ENCODE data around the gene CARMIL1.

CARMIL1 gene

GRCh38 chr6:25641940-25642666 lies 362.9 kb downstream of the CARMIL1 start:
- no peak for DNase-seq (ENCODE audit: low read depth)
- TF ChIP-seq CTCF (conservative IDR thresholded peaks at IDR 0.05; ENCODE audit: low read depth, low read length), result no peak
- H3K4me3 ChIP-seq (ENCODE audit: low read depth, low read length), result no peak overlapping the region

- TF ChIP-seq CTCF (conservative IDR thresholded peaks at IDR 0.05; ENCODE audit: low read depth, low read length), result no peak
- DNase-seq (ENCODE audit: low read depth), result no peak
- no peak overlapping the region for H3K4me3 ChIP-seq (ENCODE audit: low read depth, low read length)
These were observed 363.6 kb downstream of the CARMIL1 start for GRCh38 chr6:25642667-25643328.

- no peak for TF ChIP-seq CTCF (conservative IDR thresholded peaks at IDR 0.05; ENCODE audit: low read depth, low read length)
- no peak for DNase-seq (ENCODE audit: low read depth)
- no peak overlapping the region for H3K4me3 ChIP-seq (ENCODE audit: low read depth, low read length)
These were observed 366.7 kb downstream of the CARMIL1 start for GRCh38 chr6:25645916-25646315.

- H3K4me3 ChIP-seq (ENCODE audit: low read depth, low read length), result no peak overlapping the region
- no peak for TF ChIP-seq CTCF (conservative IDR thresholded peaks at IDR 0.05; ENCODE audit: low read depth, low read length)
- no peak for DNase-seq (ENCODE audit: low read depth)
These were observed 370.4 kb downstream of the CARMIL1 start for GRCh38 chr6:25649611-25650010.

- no peak for TF ChIP-seq CTCF (conservative IDR thresholded peaks at IDR 0.05; ENCODE audit: low read depth, low read length)
- no peak within 1 kb of the TSS for H3K4me3 ChIP-seq (ENCODE audit: low read depth, low read length)
- peak; percentile 68 for DNase-seq (ENCODE audit: low read depth)
These were observed 372.9 kb downstream of the CARMIL1 start, which contains the start of gene SCGN for GRCh38 chr6:25652007-25652515. SCGN (plus strand) TSS chr6:25652215; CDS start chr6:25652404, 189 bp downstream.

GRCh38 chr6:25655723-25656122 lies 376.5 kb downstream of the CARMIL1 start:
- no peak overlapping the region for H3K4me3 ChIP-seq (ENCODE audit: low read depth, low read length)
- no peak for TF ChIP-seq CTCF (conservative IDR thresholded peaks at IDR 0.05; ENCODE audit: low read depth, low read length)

More at GRCh38 chr6:25655723-25656122, 376.5 kb downstream of the CARMIL1 start:
- DNase-seq (ENCODE audit: low read depth), result no peak

Measured in choroid plexus epithelial cell (primary cell).